Endothelial cell of umbilical vein (primary cell): ENCODE results near the gene DGCR2. TPM values are rescaled to one million over a fixed set of nuclear protein-coding genes. Genes with fewer than 3 reads are reported as not detected.

Experiments used
- BruUV-seq: library from RNA; stranded (reverse); fragments of 400-500 nt; replicated peaks from 2 replicates; lab custom pipeline; 2021; lab: Mats Ljungman, UMichigan
- CTCF ChIA-PET: fragments of 300-600, 350-600 bp; sonication (Branson Sonifier 250); formaldehyde crosslinking; loops from one replicate; lab custom pipeline; 2021; ENCODE audit warnings: antibody characterized with exemption, inconsistent platforms; lab: Charles Lee
- POLR2A ChIA-PET: fragments of 300-600, 350-600 bp; sonication (Branson Sonifier 250); formaldehyde crosslinking; loops from one replicate; lab custom pipeline; 2021; ENCODE audit warnings: antibody characterized with exemption, inconsistent platforms; lab: Charles Lee
- DNase-seq: peaks from one replicate; pipeline ENCODE4 v3.0.0-alpha.2; 2011; ENCODE audit warnings: low read depth, low spot score
- FAIRE-seq: peaks from 2 replicates; lab custom pipeline; 2011; peaks lifted over from hg19 to GRCh38; lab: Jason Lieb, UNC
- H2AFZ ChIP-seq: 2 replicates; pipeline ENCODE4 v1.6.0; 2012; ENCODE audit warnings: low read depth, low read length, control low read depth, inconsistent platforms
- H3K27ac ChIP-seq: 2 replicates; pipeline ENCODE4 v1.5.1; 2011; ENCODE audit warnings: low read depth, mild to moderate bottlenecking, control low read depth, low read length, moderate library complexity; ENCODE audit not compliant: insufficient read depth
- H3K27me3 ChIP-seq, 2 experiments: 2 replicates each; pipeline versions ENCODE4 v1.6.0 to v1.6.1; 2011; ENCODE audit warnings: low read length in 2 of 2, mixed read lengths in 1 of 2; ENCODE audit not compliant: control insufficient read depth in 2 of 2, insufficient read depth in 2 of 2
- H3K36me3 ChIP-seq, 2 experiments: 2 replicates in 1 of 2; 3 replicates in 1 of 2; pipeline ENCODE4 v1.5.1; 2011; ENCODE audit warnings: low read length in 2 of 2, mild to moderate bottlenecking in 1 of 2, moderate library complexity in 1 of 2; ENCODE audit not compliant: control insufficient read depth in 2 of 2, insufficient read depth in 2 of 2; ENCODE audit errors: extremely low read depth in 1 of 2
- H3K4me1 ChIP-seq: 3 replicates; pipeline ENCODE4 v1.5.1; 2011; ENCODE audit warnings: mild to moderate bottlenecking, low read length; ENCODE audit not compliant: control insufficient read depth, insufficient read depth; ENCODE audit errors: extremely low read depth
- H3K4me2 ChIP-seq: 2 replicates; pipeline ENCODE4 v1.6.1; 2011; ENCODE audit warnings: low read length, control low read depth, mixed read lengths; ENCODE audit not compliant: insufficient read depth
- H3K4me3 ChIP-seq, 3 experiments: fragments of 200-600 bp in 1 of 3; sonication (generic), shearing (Covaris generic) in 1 of 3; replicated peaks in 1 of 3; 2 replicates each; pipeline ENCODE4 v1.5.1; 2011 to 2016; ENCODE audit warnings: control low read depth in 3 of 3, low read length in 3 of 3, mild to moderate bottlenecking in 2 of 3, inconsistent platforms in 1 of 3, low read depth in 1 of 3, moderate library complexity in 1 of 3; ENCODE audit not compliant: insufficient read depth in 1 of 3
- H3K79me2 ChIP-seq: 2 replicates; pipeline ENCODE4 v1.6.0; 2012; ENCODE audit warnings: low read length, inconsistent platforms; ENCODE audit not compliant: control insufficient read depth, insufficient read depth
- H3K9ac ChIP-seq: replicated peaks from 2 replicates; pipeline ENCODE3; 2011; ENCODE audit warnings: low read length, control low read depth; ENCODE audit not compliant: insufficient read depth; ENCODE audit errors: extremely low read depth
- H3K9me1 ChIP-seq: replicated peaks from 3 replicates; pipeline ENCODE4 v1.6.0; 2011; ENCODE audit warnings: mild to moderate bottlenecking, low read length; ENCODE audit not compliant: control insufficient read depth, insufficient read depth; ENCODE audit errors: extremely low read depth
- H3K9me3 ChIP-seq: replicated peaks from 2 replicates; pipeline ENCODE4 v1.5.1; 2012; ENCODE audit warnings: low read length, inconsistent platforms; ENCODE audit not compliant: control insufficient read depth, insufficient read depth
- H4K20me1 ChIP-seq: replicated peaks from 2 replicates; pipeline ENCODE3; 2011; ENCODE audit warnings: mild to moderate bottlenecking, low read length; ENCODE audit not compliant: control insufficient read depth, insufficient read depth; ENCODE audit errors: extremely low read depth
- CTCF ChIP-seq, 2 donors: IDR thresholded peaks; 1 replicate in 1 of 2; 2 replicates in 1 of 2; pipeline ENCODE4 v1.5.1; 2011; ENCODE audit warnings: low read length in 2 of 2, mild to moderate bottlenecking in 2 of 2, moderate library complexity in 2 of 2, control low read depth in 1 of 2, inconsistent platforms in 1 of 2, low read depth in 1 of 2; ENCODE audit not compliant: insufficient read depth in 1 of 2; ENCODE audit errors: extremely low read depth in 1 of 2
- EZH2 ChIP-seq: IDR thresholded peaks from 2 replicates; pipeline ENCODE4 v1.6.1; 2012; ENCODE audit warnings: borderline replicate concordance, low read depth, mild to moderate bottlenecking, moderate library complexity, low read length, inconsistent platforms; ENCODE audit not compliant: severe bottlenecking
- FOS ChIP-seq: IDR thresholded peaks from 2 replicates; pipeline ENCODE4 v1.6.1; 2011; ENCODE audit warnings: mild to moderate bottlenecking, low read length, moderate library complexity, borderline replicate concordance; ENCODE audit not compliant: insufficient read depth
- GATA2 ChIP-seq: IDR thresholded peaks from 2 replicates; pipeline ENCODE4 v1.7.0; 2011; ENCODE audit warnings: low read depth, mild to moderate bottlenecking, moderate library complexity, mixed read lengths, low read length; ENCODE audit not compliant: insufficient read length, insufficient read depth
- JUN ChIP-seq: IDR thresholded peaks from 2 replicates; pipeline ENCODE4 v1.6.1; 2011; ENCODE audit warnings: borderline replicate concordance, low read depth; ENCODE audit not compliant: insufficient read length, insufficient read depth
- MYC ChIP-seq: IDR thresholded peaks from one replicate; pipeline ENCODE4 v1.6.1; 2011; ENCODE audit warnings: mild to moderate bottlenecking, low read depth, low read length
- POLR2A ChIP-seq: IDR thresholded peaks from 2 replicates; pipeline ENCODE4 v1.6.1; 2012; ENCODE audit warnings: low read depth, mild to moderate bottlenecking, control low read depth, low read length
- POLR2AphosphoS5 ChIP-seq: IDR thresholded peaks from 2 replicates; pipeline ENCODE4 v1.6.1; 2012; ENCODE audit warnings: low read depth, mild to moderate bottlenecking, control low read depth, low read length, moderate library complexity; ENCODE audit not compliant: insufficient read depth
- dilution Hi-C: fragments of 300-500 bp; cut with MboI; formaldehyde crosslinking; loops from one replicate; pipeline ENCODE4 v1.15.0; 2019; ENCODE audit warnings: low sequenced_read_pairs; ENCODE audit not compliant: extremely low pct_ligation_motif_present
- intact Hi-C: fragments of 100-400 bp; cut with micrococcal nuclease; formaldehyde crosslinking; loops from one replicate; pipeline ENCODE4 v1.10.0; 2022
- polyA plus RNA-seq, 4 experiments: library from polyadenylated mRNA; depleted of rRNA in 3 of 4; stranded (reverse) in 3 of 4; unstranded in 1 of 4; fragments of >200 nt; gene quantifications; 2 replicates each; pipeline versions ENCODE4 v1.2.1 to v1.2.3, GENCODE V29; 2011 to 2012; ENCODE audit warnings: missing spikeins in 1 of 4
- total RNA-seq: library from RNA; stranded (reverse); gene quantifications from 2 replicates; pipeline ENCODE4 v1.2.3, GENCODE V29; 2021
- TF ChIP-seq, protein P1 (sequence below): IDR thresholded peaks from 2 replicates; pipeline ENCODE4 v1.6.1; 2011; ENCODE audit not compliant: insufficient read depth, insufficient read length

DGCR2 gene
- total and polyA plus RNA-seq, 2 donors (not counting 3 experiments of a cell fraction or from before 2014, with no cell fraction given): 44.8 to 51.2 TPM

DNA sequence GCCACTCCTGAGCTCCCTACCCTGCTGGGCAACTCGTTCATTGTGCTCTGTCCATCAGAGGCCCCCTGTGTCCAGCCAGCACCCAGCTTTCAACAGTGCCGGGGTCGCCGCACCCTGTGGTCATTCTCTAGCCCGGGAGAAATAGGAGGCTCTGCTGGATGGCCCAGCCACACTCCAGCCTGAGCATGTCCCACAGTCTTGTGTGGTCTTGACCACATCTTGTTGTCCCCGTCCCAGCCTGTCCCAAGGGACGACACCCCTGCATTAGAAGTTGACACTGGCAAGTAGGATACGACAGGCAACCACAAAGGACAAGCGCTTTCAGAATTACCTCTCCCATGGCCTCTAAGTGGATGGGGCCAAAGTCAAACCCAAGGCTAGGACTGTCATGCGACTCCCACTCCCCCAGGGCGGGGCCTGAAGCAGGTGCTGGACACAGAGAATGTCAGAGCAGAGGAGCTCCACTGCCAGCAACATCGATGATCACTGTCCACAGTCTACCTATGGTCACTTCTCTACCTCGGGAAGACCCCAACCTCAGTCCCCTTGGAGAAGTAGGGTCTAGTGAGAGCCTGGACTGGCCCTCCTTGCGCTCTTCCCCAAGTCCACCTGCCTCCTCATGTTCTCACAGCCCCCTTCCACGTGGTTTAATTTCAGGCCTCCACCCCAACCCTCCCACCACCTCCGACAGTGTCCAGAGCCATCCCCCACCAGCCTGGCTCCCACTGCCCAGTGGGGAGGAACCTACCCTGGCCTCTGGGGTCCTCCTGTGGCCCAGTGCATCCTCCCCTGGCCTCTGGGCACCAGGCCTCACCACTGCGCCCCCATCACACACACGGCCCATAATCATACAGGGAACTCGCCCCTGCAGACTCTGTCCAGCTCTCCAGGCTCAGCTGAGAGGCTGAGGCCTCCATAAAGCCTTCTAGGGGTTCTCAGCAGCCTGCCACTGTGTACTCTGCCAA is 4.4 kb upstream of the DGCR2 start:
- Histone ChIP-seq H3K27ac (no peak overlapping the region), H3K4me2 (no peak overlapping the region), H3K36me3 (no peaks in the 10 kb centered on the region), H3K9me1 (no peaks in the 10 kb centered on the region), H3K27me3 (no peaks in the 10 kb centered on the region), H2AFZ (no peak overlapping the region), H3K4me1 (no peaks in the 10 kb centered on the region), H3K4me3 (no peak overlapping the region), H3K9me3 (no peaks in the 10 kb centered on the region), H3K9ac (no peak overlapping the region), H3K79me2 (peaks cover 4% of the 10 kb centered on the region), H4K20me1 (no peaks in the 10 kb centered on the region)
- FAIRE-seq (no peak), DNase-seq (no peak)
- dilution Hi-C loops (no loop called here), intact Hi-C loops (no loop called here)
- no TSS peak for BruUV-seq
- POLR2A ChIA-PET: no interaction called here
- CTCF ChIA-PET: interaction anchor here (1.4 kb wide), 1 partner anchor 18 kb away, joined by 5 read pairs; the partner anchor contains the start of gene ESS2
- TF ChIP-seq, protein P1, sequence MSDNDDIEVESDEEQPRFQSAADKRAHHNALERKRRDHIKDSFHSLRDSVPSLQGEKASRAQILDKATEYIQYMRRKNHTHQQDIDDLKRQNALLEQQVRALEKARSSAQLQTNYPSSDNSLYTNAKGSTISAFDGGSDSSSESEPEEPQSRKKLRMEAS: no peak
- no peak for TF ChIP-seq POLR2AphosphoS5
- no peak for TF ChIP-seq GATA2
- no peak for TF ChIP-seq POLR2A
- no peak for TF ChIP-seq FOS
- TF ChIP-seq MYC: no peak
- no peak for TF ChIP-seq EZH2
- no peak for TF ChIP-seq CTCF (IDR thresholded peaks at IDR 0.05; ENCODE audit: extremely low read depth in 1 of 2, insufficient read depth in 1 of 2, low read depth in 1 of 2, low read length in 2 of 2)
- no peak for TF ChIP-seq JUN
